GM12875 (cell line): ENCODE measurements around the gene ROR1.
"Not testable (repeated sequence)": the region's sequence is repeated elsewhere in the genome, so short reads cannot be mapped to it uniquely, and the experiment has no call there.

Experiments
- H3K4me3 ChIP-seq: one replicate; pipeline ENCODE4 v1.5.1; 2011; ENCODE audit warnings: low read depth, low read length, control low read depth
- TF ChIP-seq, protein P1 (sequence below): IDR thresholded peaks from 2 replicates; pipeline ENCODE4 v1.5.1; 2011; ENCODE audit warnings: low read depth, mild to moderate bottlenecking, control low read depth, inconsistent platforms, low read length, moderate library complexity, borderline replicate concordance; ENCODE audit not compliant: insufficient read depth

The ROR1 gene

DNA sequence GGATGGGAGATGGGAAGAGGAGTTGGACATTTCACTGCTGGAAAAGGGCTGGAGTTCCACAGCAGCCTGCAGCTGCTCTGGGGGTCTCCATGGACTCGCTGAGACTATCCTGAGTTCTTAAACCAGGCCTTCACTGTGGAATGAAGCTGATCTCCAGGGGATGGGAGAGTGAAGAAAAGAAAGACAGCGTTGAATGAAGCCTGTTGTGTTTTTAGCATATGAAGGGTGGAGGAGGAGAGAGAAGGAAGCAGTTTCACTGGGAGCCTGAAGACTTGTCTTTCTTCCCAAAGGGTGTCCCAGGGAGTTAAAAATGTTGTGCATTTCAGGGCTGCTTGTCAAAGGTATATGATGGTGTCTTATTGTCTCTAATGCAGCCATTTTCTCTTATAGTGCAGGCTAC, 9.2 kb downstream of the ROR1 start:
- no peak overlapping the region for H3K4me3 ChIP-seq

DNA sequence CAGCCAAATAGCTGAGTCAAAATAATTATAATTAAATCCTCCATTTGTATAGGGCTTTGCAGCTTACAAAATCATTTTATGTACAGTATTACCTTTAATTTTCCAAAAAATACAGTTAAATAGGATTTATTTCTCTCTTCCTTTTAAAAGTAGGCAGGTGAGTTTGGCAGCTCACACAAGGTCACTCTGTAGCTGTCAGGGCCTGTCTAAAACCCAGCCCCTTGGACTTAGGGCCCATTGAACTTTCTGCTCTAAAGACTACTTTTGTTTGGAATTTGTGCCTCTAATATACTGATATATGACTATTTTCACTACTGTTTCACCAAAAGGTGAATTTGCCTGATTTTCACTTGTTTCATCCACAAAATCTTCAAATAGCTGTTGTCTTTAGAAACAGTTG, 10.3 kb downstream of the ROR1 start:
- TF ChIP-seq, protein P1, sequence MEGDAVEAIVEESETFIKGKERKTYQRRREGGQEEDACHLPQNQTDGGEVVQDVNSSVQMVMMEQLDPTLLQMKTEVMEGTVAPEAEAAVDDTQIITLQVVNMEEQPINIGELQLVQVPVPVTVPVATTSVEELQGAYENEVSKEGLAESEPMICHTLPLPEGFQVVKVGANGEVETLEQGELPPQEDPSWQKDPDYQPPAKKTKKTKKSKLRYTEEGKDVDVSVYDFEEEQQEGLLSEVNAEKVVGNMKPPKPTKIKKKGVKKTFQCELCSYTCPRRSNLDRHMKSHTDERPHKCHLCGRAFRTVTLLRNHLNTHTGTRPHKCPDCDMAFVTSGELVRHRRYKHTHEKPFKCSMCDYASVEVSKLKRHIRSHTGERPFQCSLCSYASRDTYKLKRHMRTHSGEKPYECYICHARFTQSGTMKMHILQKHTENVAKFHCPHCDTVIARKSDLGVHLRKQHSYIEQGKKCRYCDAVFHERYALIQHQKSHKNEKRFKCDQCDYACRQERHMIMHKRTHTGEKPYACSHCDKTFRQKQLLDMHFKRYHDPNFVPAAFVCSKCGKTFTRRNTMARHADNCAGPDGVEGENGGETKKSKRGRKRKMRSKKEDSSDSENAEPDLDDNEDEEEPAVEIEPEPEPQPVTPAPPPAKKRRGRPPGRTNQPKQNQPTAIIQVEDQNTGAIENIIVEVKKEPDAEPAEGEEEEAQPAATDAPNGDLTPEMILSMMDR: no peak
- no peak overlapping the region for H3K4me3 ChIP-seq

More for the DNA sequence above, 9.2 kb downstream of the ROR1 start:
- TF ChIP-seq, protein P1: no peak

DNA sequence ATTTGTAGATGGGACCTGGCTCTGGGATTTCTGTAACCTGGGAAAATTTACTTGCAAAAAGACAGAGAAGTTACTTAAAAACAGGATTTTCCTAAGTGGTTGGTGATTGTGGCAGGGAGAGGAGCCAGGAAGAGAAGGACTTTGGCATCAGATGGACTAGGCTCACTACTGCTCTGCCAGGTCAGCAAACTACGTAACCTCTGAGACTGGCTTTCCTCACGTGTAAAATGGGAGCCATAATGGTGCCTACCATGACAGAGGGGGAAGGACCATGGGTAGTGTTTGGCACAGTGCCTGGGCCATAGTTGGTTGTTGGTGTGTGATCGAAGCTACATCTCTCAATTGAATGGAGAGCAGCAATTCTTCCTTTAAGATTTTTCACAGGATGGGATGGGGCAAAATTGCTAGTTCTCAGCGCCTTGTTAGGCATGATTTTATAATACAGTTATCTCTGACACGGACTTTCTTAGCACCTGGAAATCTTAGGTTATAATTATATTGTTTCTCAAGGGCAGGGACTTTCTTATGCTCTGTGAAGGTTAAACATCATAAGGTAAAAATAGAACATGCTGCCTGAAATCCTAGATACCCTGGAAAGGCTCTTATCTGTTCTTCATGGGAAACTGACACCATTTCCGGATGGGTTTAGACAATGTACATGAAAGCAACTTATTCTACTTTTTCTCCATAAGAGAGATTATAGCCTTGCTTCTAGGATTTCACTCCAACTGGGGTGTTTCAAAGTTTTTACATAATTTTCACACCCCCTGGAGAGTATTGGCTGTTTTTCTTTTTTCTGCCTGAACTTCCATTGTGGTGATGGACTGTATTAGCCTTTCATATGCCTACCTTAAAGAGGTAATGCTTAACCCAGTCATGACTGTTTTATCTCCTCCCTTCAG, 10.9 kb downstream of the ROR1 start:
- no peak overlapping the region for H3K4me3 ChIP-seq
- TF ChIP-seq, protein P1: no peak

DNA sequence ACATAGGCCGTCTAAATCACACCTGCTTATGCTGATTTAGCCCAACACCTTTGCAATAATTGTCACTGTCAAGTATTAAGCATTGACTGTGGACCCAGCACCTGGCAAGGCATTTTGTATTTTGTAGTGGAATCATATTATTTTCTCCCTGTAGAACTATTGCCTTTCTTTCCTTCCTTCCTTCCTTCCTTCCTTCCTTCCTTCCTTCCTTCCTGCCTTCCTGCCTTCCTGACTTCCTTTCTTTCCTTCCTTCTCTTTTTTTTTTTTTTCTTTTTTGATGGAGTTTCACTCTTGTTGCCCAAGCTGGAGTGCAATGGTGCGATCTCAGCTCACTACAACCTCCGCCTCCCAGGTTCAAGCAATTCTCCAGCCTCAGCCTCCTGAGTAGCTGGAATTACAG, 13.5 kb downstream of the ROR1 start:
- H3K4me3 ChIP-seq: not testable (repeated sequence)

DNA sequence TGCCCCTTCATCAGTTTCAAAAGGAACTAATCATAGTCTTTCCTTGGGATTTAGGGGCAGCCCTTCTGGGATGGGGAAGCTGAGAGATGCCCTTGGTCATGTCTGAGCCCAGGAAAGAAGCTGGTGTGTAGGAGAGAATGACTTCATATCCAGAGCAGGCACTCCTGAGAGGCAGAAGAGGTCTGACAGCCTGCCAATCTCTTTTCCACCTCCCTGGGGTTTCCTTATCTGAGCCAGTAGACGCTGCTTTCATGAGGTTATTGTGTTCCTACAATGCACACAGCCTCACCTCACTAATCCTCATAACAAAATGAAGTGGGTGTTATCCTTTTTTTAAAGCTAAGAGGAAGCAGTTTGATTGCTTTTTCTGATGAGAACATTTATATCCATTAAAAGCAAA, 14.1 kb downstream of the ROR1 start:
- no peak overlapping the region for H3K4me3 ChIP-seq
- TF ChIP-seq, protein P1: no peak

DNA sequence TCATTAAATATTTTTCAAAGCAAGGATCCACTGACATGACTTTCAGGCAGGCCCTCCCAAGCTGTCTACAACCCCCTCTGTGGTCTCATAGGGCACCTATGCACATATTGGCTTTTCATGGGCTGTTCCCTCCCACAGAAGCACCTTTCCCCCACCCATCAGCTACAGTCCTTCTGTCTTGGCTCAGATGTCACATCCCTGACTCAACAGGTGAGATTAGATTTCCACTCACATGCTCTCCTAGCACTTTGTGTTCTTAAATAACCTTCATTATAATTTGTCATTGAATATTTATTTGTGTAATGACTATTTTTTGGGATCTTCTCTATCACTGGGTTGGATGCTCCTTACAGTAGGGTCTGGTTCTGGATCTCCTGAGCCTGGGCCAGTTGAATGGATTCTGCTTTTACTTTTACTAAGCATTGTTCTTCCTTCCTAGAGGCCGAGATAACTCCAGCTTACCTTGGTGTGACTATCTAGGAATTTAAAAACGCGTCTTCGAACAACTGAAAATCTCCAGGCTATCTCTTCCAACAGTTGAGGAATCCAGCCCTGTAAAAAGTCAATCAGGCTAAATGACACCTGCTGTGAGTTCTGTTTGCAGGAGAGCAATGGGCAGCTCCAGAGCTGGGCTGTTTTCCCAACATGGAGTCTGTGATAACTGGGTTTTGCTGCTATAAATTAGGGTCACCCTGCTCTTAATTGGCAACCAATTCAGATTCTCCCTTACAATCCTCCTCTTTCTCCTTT, 16.2 kb downstream of the ROR1 start:
- TF ChIP-seq, protein P1: no peak
- H3K4me3 ChIP-seq: no peak overlapping the region

DNA sequence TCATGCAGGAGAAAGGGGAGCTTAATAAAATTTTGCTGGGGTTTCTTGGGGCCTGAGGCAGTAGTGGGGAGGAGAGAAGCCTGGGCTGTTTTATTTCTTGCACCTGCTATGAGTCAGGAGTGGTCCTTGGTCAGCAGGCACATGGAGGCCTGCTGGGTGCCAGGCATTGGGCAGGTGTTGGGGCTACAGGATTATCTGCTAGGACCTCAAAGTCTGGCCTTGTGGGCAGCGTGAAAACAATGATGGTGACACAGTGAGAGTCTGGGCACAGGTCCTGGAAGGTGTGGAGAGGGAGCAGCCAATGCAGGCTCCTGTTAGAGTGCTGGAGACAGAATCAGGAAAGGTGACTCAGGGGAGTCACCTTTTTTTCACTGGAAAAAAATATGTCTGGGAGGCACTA, 17.2 kb downstream of the ROR1 start:
- no peak overlapping the region for H3K4me3 ChIP-seq
- TF ChIP-seq, protein P1: no peak
